Activated CD4-positive, alpha-beta T cell treated with anti-CD3 and anti-CD28 coated beads for 1 hour (primary cell): ENCODE measurements around the gene FAM3B.
"Not testable (repeated sequence)": the region's sequence is repeated elsewhere in the genome, so short reads cannot be mapped to it uniquely, and the experiment has no call there.

Source experiments
- DNase-seq: peaks from one replicate; pipeline ENCODE4 v3.0.0-alpha.2; 2020

Gene FAM3B

DNA sequence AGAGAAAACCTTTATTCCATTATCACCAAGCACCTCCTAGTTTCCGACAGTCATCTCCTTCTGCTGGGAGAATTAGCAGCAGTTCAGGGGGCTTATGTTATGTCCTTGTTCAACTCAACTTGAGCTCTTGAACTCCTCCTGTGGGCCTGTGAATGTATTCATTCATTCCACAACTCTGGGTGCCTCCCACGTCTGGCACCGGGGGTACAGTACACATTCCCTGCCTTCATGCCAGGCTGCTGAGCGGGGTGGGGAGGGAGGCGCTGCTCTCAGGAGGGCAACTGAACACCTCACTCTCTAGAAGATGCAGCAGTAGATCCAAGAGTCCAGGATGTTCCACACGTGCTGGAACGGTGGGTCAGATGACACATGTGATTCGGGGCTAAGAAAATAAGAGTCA lies 40.9 kb downstream of the FAM3B start:
- DNase-seq: no peak

DNA sequence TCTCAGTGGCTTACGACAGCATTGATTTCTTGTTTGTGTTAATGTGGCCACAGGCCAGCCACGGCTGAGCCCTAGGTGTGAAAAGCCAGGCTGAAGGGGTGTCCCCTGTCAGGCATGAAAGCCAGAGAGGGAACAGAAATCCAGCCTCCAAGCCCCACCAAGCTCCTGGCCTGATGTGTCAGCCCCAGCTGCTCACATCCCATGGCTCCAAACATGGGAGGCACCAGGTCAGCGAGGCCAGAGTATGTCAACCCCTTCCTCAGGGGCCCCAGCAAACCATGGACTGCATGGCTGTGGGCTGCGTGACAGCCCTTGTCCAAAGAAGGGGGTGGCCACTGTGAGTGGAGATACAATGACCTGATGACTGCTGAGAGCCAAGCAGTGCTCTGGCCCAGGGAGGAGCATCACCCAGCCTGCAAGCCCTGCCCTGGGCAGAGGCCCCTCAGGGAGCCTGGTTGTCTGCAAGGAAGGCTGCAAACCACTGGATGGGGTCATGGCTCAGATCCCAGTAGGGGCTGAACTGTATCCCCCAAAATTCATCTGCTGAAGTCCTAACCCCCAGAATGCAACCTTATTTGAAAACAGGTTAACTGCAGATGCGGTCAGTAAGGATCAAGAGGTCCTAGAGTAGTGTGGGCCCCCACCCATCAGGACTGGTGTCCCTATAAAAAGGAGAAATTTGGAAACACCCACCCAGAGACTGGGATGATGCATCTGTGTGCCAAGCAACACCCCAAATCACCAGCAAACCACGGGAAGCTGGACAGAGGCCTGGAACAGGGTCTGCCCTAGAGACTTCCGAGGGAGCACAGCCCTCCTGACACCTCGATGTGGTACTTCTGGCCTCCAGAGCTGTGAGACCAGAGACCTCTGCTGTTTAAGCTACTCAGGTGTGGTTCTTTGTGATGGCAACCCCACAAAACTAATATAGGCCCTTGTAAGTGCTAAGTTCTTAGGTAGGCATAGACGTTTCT lies 41.9 kb downstream of the FAM3B start:
- no peak for DNase-seq

DNA sequence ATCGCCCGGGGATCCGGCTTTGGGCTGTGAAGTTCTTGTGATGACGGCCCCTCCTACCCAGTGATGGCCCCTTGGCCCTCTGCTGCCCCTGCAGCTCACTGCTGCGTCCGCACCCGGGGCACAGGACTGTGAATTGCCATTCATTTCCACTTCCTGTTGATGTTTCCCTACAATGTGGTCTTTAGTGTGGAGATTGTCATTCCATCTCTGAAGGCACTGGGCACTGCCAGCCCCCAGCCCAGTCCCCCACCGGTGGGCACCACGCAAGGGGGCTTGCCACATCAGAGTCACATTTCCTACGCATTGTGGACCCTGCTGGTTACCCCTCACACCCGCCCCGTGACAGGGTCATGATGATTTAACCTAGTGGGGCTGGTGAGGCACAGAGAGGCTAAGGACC lies 42.7 kb downstream of the FAM3B start:
- no peak for DNase-seq

DNA sequence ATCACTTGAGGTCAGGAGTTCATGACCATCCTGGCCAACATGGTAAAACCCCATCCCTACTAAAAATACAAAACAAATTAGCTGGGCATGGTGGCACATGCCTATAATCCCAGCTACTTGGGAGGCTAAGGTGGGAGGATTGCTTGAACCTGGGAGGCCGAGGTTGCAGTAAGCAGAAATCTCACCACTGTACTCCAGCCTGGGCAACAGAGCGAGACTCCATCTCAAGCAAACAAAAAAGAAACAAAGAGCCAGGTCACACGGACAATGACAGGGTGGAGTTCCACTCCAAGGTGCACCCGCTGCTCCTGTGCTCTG lies 43.1 kb downstream of the FAM3B start:
- DNase-seq: not testable (repeated sequence)

DNA sequence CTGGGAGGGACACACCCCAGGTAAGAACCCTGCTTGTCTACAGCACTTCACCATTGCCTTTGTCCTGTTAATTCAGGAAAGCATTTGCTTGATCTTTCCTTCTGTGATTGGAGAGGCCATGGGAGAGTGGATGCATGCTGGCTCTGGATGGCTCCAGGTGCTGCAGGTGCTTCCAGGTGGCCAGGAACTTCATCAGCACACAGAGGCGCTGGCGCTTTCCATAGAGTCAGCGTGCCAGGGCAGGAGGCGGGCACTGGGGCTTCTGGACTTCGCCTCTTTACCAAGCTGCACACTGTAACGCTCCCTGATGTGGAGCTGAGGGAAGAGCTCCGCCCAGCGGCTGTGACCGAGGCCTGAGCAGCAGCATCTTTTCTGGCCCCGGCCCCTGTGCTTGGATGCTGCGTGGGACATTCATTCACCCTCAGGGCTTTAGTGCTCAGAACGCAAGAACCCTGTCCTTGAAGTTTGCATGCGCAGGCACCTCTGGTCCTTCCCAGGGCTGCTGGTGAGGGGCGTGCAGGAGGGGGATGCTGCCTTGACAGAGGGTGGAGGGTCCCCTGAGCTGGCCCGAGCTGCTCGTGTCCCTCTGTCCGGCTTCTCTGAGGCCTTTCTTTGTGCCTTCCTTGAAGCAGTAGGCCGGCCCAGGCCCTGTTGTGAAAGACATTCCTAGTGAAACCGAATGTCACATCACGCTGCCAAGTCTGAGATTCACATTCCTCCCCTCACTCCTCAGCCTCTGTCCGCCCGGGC lies 43.6 kb downstream of the FAM3B start:
- no peak for DNase-seq

DNA sequence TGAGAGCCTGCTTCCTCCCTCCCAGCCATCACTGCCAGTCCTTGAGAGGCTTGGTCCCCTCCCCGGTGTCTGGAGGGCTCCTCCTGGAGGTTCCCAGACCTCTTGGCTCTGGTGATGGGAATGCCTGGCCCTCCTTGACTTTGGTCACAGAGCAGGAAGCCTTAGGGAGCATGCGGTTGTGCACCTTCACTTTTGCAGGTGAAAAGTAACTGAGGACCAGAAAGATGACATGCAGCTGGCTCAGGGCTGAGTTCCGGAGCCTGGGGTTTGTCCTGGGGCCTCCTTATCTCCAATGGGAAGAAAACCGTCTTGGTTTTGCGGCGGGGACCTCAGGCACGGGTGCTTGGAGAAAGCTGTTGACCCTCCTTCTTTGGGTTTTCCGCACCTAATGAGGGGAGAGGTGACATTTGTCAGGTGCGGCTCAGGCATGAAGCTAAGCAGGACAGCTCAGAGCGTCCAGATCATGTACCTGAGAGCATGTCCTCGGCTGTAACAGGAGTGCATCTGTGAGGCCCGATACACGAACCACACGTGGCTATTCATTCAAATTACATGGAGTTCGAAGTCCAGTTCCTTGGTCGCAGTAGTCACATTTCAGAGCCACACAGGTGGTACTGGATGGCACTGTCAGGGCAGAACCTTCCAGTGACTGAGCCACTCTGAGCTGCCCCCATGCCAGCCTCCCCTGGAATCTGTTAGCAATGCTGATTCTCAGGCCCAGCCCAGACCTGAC lies 44.6 kb downstream of the FAM3B start:
- no peak for DNase-seq

DNA sequence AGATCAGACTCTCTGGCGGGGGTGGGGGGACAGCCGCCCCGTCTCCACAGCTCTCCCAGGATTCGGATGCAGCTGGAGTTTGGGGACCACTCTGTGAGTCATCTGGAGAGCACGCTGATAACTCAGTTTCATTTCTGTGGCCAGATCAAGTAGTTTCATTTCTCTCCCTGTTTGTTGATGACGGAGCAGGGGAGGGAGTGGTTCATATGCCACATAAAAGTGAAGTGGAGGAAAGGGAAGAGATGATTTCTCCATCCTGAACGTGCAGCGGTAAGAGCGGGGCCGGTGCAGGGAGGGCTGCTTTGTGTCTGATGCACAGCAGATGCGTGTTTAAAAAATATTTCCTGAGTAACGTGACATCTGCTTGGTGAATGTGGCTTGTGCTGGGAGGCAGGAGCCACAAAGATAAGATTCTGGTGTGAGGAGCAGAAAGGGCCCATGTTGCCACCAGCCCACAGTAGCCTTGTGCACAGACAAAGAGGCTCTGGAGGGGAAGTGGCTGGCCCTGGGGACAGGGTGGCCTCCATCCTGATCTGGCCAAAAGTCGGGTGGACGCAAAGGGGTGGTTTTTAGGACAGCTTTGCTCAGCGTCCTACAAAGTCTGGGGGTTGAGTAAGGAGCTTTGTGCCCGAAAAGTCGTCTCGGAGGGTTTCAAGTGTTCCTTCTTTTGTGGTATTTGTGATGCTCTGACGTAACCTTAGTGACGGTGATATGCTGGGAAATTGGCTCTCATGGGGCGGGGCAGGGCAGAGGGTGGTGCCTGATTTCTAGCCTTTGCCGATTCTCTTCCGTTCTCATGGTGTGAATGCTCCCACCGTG lies 45.4 kb downstream of the FAM3B start, which contains the start of gene MX2:
Gene MX2 (plus strand): TSS at position 242 of the 819 bp plus-strand sequence. CDS start 14,880 bp downstream, outside the sequence.
- DNase-seq: peak; percentile 78

DNA sequence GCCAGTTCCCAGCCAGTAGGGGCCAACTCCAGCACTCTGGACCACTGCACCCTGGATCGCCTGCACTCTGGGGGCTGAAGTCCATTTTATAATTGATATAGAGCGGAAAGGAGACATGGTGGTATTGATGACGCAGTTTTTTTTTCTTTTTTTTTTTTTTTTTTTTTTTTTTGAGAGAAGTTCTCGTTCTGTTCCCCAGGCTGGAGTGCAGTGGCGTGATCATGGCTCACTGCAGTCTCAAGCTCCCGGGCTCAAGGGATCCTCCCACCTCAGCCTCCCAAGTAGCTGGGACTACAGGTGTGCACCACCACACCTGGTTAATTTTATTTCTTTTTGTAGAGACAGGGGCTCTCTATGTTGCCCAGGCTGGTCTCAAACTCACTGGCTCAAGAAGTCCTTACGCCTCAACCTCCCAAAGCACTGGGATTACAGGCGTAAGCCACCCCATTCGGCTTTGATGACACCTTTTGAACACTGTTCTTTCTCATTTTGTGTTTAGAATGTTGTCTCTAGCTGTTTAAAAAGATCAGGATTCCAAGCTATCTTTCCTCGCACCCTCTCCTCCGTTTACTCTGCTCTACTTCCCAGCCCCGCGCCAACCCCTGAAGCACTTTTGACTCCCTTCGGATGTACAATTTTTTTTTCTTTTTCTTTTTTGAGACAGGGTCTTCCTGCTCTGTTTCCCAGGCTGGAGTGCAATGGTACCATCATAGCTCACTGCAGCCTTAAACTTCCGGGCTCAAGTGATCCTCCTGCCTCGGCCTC lies 46.2 kb downstream of the FAM3B start:
- no peak for DNase-seq

DNA sequence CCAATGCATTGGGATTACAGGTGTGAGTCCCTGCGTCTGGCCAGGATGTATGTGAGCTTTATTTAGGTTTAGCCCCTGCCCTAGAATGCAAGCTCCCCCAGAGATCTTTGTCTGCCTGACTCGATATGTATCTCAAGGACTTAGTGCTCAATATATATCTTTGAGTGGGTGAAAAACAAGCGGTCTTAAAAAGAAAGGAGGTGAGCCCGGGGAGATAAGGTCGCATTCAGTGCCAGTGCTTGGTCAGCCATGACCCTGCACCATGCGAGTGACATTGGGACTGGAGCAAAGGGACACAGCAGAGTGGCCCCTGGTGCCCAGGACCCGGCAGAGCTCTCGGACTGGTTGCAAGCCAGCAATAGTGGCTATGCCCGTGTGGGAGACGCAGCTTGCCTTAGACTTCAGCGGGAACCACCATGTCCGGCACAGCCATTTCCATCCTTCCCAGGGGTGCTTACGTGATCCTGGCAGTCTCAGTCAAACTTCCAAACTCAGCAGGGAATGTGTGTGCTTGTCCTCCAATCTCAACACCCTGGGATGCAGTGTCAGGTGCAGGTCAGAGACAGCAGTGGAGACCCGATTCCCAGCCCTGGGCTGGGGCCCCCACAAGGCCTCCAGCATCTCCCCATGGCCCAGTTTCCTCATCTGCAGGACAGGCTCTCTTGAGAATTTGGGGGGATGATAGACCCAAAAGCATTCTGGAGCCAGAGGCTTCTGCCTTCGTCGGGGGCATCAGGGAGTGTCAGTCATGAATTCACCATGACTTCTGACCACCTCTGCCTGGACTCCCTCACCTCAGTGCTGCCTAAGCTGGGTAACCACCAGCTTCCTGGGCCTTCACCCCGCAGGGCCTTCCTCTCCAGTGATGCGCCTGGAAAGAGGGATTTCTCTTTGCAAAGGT lies 47.0 kb downstream of the FAM3B start:
- peak; percentile 16 for DNase-seq

DNA sequence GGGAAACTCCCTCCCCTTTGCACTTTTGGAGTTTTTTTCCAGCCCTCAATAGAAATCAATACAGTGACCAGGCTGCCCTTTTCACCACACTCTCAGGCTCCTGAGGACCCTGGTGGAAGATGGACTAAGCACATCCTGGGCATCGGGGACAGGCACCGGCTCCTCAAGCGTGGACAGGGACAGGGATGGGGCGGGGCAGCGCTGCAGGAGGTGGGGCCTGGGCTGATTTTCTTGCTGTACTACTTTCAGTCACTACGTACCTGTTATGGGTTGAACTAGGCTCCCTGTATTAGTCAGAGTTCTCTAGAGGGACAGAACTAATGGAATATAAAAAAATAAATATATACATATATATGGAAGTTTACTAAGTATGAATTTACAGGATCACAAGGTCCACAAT lies 47.7 kb downstream of the FAM3B start:
- peak; percentile 14 for DNase-seq

DNA sequence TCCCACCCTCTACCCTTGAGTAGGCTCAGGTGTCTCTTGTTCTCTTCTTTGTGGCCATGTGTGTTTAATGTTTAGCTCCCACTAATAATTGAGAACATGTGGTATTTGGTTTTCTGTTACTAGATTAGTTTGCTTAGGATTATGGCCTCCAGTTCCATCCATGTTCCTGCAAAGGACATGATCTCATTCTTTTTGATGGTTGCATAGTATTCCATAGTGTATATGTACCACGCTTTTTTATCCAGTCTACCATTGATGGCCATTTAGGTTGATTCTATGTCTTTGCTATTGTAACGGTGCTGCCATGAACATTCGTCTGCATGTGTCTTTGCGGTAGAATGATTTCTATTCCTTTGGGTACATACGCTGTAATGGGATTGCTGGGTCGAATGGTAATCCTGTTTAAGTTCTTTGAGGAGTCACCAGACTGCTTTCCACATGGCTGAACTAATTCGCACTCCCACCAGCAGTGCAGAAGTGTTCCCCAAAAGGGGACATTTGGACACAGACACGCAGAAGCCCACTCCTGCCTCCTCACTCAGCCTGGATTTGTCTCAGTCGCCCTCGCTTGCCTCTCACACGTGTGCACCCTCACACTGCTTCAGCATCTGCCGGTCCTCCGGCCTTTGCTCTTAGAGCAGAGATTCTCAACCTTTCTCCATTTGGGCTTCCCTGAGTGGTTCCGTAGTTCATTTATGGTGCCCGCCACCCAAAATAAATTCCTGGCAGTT lies 48.9 kb downstream of the FAM3B start:
- DNase-seq: no peak

DNA sequence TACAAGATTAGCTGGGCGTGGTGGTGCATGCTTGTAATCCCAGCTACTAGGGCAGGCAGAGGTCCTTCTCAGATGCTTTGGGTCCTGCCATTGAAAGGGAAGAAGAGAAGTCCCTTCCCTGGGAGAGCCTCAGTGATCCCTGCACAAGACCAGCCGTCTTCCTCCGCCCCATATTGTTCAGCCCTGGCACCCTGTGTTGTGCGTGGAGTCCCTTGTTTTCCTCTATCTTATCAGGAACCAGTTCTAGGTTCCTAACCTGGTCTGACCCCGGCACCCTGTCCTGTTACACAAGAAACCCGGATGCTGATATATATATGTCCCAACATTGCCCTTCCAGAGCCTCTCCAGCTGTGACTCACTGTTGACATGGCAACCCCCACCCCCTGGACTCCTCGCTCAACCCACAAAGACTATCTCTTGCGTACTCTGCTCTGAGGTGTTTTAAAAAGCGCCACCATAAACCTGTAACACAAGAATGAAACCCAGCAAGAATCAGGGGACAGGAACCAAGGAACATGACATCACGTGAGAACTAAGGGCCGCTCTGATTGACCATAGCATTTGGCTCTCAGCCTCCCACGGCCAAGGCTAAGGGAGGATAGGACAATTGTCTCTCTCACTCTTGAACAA lies 50.0 kb downstream of the FAM3B start:
- DNase-seq: peak; percentile 15

DNA sequence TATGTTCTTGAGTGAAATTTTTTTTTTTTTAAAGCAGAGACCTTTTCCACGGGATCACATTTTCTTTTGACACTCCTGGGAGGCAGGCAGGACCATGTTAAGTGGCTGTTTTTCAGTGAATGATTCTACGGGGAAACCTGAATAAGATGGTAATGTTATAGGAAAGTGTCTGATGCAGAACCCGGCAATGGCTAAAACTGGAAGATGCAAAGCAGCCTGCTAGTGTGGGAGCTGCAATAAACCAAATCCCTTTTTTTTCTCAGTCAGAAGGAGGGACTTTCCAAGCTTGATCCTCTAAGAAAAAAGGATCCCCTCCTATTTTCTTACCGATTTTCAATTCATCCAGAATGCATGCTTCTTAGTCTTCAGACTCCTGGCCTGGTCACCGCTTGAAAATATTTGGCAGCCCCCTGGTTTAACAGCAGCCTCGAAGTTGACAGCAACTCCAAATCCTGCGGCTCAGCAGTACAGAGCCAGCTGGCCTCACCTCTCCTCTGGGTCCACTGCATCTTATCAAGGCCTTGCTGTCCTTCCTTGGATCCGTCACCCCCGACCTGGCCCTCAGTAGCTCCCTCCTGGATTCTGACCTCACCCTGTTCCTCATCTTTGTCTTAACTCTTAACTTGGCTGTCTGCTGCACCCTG lies 50.8 kb downstream of the FAM3B start:
- DNase-seq: no peak

DNA sequence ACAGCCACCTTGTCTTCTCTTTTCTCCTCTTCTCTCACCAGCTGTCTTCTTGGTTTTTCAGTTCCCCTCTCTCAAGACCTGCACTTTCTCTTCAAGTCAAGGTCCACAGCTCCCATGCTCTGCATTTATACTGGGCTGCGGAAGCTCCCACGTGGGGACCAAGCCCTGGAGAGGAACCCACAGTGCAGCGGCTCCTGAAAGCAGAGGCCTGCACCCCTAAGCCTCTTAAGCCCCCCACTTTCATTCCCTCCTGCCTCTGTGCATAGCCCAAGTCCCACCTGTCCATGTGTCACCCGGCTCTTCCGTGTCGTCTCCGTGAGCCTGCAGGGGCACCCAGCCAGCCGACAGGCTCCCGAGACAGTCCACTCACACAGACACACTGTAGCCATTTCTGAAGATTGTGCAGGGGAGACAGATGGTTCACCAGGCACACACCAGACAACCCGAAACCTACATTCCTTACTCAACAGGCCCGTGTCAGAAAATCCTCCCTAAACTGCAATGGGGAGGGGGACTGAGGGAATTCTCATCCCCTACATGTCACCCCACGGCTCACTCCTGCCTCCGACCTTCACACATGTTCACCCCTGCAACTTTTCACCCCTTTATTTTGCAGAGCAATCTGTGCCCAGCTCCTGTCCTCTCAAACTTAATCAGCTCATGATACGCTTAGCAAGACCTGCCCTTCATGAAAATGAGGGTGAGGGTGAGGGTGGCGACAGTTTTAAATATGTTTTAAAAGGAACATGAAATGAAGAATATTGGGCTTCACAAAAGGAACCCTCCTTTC lies 51.5 kb downstream of the FAM3B start:
- DNase-seq: no peak

DNA sequence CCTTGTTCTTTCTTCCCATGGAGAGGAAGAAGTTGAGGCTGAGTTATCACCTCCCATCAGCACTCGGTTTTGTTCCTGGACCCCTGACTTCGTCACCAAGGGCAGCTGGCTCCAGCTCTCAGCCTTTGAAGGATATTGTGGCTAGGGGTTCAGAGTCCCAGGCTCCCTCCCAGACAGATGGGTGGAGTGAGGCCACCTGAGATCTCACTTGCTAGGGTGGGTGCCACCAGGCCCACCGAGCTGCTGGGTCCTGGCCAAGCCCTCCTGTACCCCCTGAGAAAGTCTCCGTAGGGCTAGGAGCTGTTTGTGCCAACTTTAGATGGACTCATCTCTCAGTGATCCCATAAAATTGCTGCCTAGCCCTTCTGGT lies 52.1 kb downstream of the FAM3B start:
- DNase-seq: no peak

DNA sequence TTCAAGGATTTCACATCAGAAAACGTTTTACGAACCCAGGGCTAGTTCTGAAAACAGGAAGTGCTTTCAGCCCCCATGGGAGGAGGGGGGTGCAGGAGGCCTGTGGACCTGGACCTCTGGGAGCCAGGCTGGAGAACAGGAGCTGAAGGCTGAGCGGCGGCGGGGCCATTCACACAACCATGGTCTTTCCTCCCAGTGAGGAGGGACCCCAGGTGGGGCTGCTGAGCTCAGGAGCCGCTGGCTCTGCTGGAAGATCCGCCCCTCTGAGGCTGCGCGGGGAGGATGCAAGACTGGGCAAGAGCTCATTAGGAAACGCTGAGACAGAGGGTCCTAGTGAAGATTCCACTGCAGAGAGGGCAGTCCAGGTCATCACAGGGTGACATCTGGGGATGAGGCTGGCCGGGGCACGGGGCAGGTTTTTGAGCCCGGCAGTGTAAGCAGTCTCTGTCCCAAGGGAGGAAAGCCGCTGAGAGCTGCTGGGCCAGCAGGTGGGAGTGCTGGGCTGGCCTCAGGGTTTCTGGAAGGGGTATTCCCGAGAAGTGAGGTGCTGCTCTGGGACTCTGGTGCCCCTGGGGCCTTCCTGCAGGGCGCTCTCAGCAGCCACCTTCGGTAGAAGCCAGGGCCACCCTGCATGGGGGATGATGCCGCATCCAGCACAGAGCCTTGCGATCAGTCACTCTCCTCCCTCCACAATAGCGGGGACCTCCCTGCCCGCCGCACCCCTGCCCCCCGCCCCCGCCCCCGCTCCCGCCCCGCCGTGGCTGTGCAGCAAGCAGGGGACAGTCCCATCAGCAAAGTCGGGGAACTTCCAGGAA lies 52.7 kb downstream of the FAM3B start:
- peak; percentile 38 for DNase-seq
